Fibroblast of mammary gland (primary cell): Measurements from ENCODE around the gene PEAK3.
"Not testable (repeated sequence)": the region's sequence is repeated elsewhere in the genome, so short reads cannot be mapped to it uniquely, and the experiment has no call there.

Experiments
- DNase-seq: peaks from one replicate; pipeline ENCODE4 v3.0.0-alpha.2; 2010; ENCODE audit warnings: low read depth
- H3K4me3 ChIP-seq: 2 replicates; pipeline ENCODE4 v1.5.1; 2011; ENCODE audit warnings: low read depth, mild to moderate bottlenecking, low read length, moderate library complexity; ENCODE audit not compliant: control insufficient read depth
- CTCF ChIP-seq: conservative IDR thresholded peaks from 2 replicates; pipeline ENCODE4 v1.5.1; 2011; ENCODE audit warnings: low read depth, low read length, inconsistent platforms; ENCODE audit not compliant: control insufficient read depth, insufficient read depth

The PEAK3 gene

GRCh38 chr19:2288338-2288817 is 6.4 kb upstream of the PEAK3 start:
- no peak for TF ChIP-seq CTCF
- no peak for DNase-seq
- no peak overlapping the region for H3K4me3 ChIP-seq

- DNase-seq, result no peak
- no peak for TF ChIP-seq CTCF
- no peak overlapping the region for H3K4me3 ChIP-seq
Measured at GRCh38 chr19:2287585-2288337, 5.8 kb upstream of the PEAK3 start.

GRCh38 chr19:2286402-2287140 is 4.6 kb upstream of the PEAK3 start:
- no peak for TF ChIP-seq CTCF
- DNase-seq, result no peak
- no peak overlapping the region for H3K4me3 ChIP-seq

- TF ChIP-seq CTCF, result no peak
- no peak overlapping the region for H3K4me3 ChIP-seq
- no peak for DNase-seq
Measured at GRCh38 chr19:2283835-2284507, 2.0 kb upstream of the PEAK3 start.

- no peak for DNase-seq
- no peak overlapping the region for H3K4me3 ChIP-seq
- TF ChIP-seq CTCF, result no peak
Measured at GRCh38 chr19:2282862-2283237, 875 bp upstream of the PEAK3 start.

GRCh38 chr19:2281265-2282061 is 512 bp downstream of the PEAK3 start:
- DNase-seq, H3K4me3 ChIP-seq: not testable (repeated sequence)
